GM12874 (cell line): ENCODE measurements around the gene CASP3.

Source experiments
- TF ChIP-seq, protein P1 (sequence below): IDR thresholded peaks from 2 replicates; pipeline ENCODE4 v1.5.1; 2011; ENCODE audit warnings: low read depth, mild to moderate bottlenecking, control low read depth, low read length, moderate library complexity; ENCODE audit not compliant: insufficient read depth

CASP3 gene

GRCh38 chr4:184621518-184621917, 27.7 kb downstream of the CASP3 start:
- TF ChIP-seq, protein P1, sequence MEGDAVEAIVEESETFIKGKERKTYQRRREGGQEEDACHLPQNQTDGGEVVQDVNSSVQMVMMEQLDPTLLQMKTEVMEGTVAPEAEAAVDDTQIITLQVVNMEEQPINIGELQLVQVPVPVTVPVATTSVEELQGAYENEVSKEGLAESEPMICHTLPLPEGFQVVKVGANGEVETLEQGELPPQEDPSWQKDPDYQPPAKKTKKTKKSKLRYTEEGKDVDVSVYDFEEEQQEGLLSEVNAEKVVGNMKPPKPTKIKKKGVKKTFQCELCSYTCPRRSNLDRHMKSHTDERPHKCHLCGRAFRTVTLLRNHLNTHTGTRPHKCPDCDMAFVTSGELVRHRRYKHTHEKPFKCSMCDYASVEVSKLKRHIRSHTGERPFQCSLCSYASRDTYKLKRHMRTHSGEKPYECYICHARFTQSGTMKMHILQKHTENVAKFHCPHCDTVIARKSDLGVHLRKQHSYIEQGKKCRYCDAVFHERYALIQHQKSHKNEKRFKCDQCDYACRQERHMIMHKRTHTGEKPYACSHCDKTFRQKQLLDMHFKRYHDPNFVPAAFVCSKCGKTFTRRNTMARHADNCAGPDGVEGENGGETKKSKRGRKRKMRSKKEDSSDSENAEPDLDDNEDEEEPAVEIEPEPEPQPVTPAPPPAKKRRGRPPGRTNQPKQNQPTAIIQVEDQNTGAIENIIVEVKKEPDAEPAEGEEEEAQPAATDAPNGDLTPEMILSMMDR = no peak

DNA sequence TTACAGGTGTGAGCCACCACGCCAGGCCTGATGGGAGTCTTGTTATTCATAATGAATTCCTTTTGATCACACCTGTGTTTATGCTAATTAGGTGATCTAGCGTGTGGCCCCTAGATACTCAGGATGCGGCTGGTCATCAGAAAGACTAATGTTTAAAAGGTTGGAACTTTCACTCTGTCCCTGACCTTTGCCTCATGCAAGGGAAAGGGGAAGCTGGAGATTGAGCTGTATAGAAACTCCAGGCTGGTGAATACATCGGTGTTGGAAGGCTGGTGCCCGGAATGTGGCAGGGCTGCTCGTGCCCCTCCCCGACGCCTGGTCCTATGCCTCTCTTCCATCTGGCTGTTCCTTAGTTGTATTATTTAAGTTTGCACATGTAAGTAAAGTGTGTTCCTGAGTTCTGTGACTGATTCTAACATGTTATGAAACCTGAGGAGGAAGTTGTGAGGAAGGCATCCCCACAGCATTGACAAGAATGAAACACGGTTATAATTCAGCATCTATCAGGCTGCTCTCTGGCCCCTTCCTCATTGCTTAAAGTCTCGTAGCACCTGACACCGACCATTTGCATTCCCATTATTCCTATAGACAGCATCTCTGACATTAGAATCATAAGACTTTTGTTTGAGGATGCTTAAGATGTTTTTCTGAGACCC, 28.9 kb downstream of the CASP3 start:
- TF ChIP-seq, protein P1 = no peak

DNA sequence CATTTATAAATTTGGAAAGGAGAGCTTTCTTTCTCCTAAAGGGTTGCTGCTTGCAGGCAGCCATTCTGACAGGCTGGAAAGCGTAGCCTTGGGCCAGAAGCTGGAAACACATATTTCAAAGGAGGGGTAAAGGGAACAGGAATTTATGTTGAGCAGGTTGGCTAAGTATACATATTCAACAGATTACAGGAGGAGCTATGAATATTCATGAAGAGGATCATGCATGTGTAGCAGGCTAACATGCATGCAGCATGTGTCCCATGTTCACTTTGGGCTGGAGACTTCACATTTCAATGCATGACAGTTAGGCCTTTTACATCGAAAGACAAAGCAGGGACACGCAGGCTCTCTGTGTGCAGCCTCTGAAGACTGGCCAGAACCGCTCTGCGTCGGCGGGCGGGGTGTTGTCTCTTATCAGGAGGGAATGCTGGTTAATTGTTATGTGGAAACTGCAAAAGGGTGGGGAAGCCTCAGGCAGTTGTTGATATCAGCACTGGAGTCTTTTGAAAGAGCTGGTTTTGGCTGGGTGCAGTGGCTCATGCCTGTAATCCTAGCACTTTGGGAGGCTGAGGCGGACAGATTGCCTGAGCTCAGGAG, 31.5 kb downstream of the CASP3 start:
- TF ChIP-seq, protein P1 = no peak

DNA sequence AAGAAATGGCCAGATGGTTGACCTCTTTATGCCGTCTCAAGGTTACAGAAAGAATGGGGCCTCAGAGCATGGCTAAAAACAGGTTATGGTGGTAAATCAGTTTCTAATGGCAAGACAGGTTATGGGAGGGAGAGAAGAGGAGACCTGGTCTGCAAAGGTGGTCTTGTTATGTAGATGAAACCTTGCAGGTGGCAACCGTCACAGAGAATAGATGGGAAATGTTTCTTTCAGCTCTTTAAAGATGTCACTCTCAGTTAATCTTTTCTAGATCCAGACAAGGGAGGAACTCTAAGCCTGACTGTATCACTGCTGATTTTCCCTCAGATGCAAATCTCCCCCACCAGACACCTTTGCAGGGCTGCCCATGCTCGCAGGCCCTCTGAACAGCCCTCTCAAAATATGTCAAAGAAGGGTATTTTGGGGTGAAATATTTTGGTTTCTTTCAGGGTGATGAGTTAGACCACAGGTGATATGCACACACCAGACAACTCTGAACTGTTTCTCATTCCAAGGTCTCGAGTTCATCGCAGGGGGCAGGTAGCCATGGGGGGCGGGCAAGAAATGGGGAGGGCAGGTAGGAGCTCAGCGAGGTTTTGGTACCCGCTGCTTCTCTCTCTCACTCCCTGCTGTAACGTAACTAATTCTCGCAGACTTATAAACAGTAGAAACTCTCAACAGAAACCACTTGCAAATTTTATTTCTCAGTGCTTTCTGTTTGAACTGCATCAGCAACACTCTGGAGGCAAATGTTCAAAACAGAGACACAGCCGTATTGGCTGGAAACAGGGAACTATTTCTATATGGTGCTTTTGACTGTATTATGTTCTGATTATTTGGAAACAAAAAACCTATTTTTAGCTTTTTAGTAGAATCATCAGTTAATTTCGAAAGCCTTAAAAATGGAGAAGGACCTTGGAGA, 32.4 kb downstream of the CASP3 start:
- TF ChIP-seq, protein P1 = no peak

DNA sequence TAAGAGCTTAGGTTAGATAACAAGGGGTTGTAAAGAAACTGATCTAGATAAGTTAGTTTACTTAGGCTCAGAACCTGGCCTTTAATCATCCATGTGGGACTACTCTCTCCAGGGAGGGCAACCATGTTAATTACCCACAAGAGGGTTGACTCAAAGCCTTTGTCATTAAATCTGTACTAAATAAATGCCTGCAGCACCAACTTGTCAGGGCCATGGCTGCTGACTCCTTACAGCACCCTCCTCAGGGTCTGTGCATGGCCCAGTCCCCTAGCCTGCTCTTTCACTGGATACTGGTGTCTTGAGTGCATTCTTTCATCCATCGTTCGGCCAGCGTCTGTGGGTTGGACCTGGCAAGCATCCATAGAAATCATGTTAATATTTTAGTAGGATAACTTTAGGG, 34.7 kb downstream of the CASP3 start:
- TF ChIP-seq, protein P1 = no peak

DNA sequence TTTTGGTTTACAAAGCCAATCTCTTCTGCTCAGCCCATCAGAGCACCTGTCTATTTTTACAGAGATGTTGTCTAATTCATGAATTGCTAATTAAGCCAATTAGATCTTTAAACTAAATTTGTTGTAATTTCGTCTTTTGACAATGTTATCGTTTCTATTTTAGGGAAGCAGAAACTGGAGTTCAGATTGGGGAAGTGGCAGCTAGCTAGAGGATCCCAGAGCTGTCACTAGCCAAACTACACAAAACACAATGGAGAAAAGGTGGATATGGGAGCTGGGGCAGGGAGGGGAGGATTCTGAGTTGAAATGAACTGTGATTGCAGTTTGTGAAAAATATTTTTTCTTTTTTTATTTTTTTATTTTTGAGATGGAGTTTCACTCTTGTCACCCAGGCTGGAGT, 35.8 kb downstream of the CASP3 start:
- TF ChIP-seq, protein P1 = no peak

- TF ChIP-seq, protein P1 = no peak
Measured at GRCh38 chr4:184612074-184612473, 37.2 kb downstream of the CASP3 start.
